Retinal pigment epithelial cell (primary cell): ENCODE measurements around the gene CSH2.
A peak's percentile ranks its signal among the peaks of the same experiment; 100 is the strongest.

ENCODE experiments used
- DNase-seq: peaks from one replicate; pipeline ENCODE4 v3.0.0-alpha.2; 2010; ENCODE audit warnings: low read depth
- H3K4me3 ChIP-seq: 2 replicates; pipeline ENCODE4 v1.5.1; 2011; ENCODE audit warnings: mild to moderate bottlenecking, low read length, control low read depth, moderate library complexity
- TF ChIP-seq, protein P1 (sequence below): conservative IDR thresholded peaks from 2 replicates; pipeline ENCODE4 v1.5.1; 2011; ENCODE audit warnings: low read depth, low read length, control low read depth, inconsistent platforms

CSH2 gene

DNA sequence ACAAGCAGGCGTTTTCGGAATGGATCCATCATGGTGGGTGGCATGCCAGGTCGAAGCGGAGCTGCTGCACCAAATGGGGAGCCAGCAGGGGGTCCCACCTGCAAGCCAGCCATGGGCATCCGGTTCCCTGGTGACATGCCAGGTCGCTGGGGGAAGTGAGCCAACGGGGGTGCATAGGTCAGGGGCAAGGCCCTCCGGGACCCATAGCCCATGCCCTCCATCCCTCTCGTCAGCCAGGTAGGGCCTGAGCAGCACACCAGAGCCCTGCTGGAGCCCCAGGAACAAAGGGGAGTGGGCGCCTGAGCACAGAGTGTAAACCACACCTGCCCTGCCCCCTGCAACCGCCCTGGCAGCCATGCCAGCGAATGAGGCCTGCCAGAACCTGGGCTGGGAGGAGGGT, 36.0 kb downstream of the CSH2 start:
- TF ChIP-seq, protein P1, sequence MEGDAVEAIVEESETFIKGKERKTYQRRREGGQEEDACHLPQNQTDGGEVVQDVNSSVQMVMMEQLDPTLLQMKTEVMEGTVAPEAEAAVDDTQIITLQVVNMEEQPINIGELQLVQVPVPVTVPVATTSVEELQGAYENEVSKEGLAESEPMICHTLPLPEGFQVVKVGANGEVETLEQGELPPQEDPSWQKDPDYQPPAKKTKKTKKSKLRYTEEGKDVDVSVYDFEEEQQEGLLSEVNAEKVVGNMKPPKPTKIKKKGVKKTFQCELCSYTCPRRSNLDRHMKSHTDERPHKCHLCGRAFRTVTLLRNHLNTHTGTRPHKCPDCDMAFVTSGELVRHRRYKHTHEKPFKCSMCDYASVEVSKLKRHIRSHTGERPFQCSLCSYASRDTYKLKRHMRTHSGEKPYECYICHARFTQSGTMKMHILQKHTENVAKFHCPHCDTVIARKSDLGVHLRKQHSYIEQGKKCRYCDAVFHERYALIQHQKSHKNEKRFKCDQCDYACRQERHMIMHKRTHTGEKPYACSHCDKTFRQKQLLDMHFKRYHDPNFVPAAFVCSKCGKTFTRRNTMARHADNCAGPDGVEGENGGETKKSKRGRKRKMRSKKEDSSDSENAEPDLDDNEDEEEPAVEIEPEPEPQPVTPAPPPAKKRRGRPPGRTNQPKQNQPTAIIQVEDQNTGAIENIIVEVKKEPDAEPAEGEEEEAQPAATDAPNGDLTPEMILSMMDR, result no peak
- DNase-seq, result no peak
- no peak overlapping the region for H3K4me3 ChIP-seq

DNA sequence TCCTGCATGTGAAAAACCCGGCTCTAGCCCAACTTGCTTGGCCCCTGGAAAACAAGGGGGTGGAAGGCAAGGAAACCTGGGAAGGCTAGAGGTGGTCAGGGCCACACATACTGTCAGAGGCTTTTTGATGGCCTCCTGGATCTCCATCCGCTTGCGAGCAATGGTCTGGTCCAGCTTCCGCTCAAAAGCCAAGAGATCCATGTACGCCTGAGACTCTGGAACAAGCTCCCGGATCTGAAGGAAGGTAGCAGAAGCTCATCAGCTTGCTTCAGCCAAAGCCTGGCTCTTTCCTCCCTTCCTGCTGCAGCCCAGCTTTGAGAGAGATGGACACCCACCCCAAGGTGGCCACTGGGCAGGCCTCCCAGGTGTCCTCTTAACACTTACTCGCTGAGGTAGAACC, 36.7 kb downstream of the CSH2 start:
- TF ChIP-seq, protein P1, result no peak

DNA sequence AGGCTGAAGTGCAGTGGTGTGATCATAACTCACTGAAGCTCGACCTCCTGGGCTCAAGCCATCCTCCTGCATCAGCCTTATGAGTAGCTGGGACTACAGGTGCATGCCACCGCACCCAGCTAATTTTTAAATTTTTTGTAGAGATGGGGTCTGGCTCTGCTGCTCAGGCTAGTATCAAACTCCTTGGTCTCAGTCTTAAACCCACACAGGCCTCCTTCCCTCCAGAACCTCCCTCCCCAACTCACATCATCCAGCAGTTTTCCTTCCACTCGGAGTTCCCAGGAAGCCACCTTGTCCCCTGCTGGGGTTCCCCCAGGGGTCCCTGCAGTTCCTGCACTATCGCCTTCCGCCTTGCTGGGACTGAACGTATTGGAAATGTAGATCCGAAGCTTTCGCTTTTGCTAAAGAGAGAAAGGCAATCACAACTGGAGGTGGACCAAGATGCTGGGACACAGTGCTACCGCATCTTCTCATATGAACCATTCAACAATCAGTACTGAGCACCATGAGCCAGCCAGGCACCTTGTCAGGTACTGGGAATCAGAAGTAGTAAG, 38.2 kb downstream of the CSH2 start:
- TF ChIP-seq, protein P1, result no peak
- DNase-seq, result no peak
- H3K4me3 ChIP-seq, result no peak overlapping the region

More for the DNA sequence above, 36.7 kb downstream of the CSH2 start:
- DNase-seq, result no peak
- H3K4me3 ChIP-seq, result no peak overlapping the region

DNA sequence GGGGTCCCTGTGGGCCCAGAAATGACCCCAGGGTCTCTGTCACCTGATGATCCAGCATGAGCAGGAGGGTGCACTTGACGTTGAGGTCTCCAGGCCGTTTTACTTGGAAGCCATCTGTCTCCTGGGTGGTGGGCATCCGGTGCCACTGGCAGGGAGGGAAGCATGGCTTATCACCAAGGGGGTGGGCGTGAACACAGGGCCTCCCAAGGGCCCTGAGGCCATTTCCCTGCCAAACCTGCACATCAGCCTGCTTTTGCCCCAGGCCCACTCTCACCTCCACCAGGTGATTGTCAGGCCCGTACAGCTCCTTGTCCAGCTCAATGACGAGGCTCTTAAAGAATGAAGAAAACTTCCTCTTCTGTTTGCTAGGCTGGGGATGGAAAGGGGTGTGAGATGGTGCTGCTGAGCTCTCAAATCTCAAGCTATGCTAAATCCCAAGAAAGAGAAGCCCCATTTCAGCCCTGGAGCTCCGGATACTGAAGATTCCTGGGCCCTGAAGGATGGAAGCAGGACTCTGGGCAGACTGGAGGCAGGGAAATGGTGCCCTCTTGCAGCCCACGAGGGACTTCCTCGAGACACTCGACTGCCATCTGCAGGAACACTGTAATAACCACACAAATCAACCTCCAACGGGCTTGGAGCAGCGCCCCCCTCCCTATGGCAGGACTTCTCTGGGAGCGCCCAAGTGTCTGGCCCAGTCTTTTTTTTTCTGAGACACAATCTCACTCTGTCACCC, 38.9 kb downstream of the CSH2 start:
- TF ChIP-seq, protein P1, result peak; percentile 63
- DNase-seq, result no peak
- H3K4me3 ChIP-seq, result no peak overlapping the region

DNA sequence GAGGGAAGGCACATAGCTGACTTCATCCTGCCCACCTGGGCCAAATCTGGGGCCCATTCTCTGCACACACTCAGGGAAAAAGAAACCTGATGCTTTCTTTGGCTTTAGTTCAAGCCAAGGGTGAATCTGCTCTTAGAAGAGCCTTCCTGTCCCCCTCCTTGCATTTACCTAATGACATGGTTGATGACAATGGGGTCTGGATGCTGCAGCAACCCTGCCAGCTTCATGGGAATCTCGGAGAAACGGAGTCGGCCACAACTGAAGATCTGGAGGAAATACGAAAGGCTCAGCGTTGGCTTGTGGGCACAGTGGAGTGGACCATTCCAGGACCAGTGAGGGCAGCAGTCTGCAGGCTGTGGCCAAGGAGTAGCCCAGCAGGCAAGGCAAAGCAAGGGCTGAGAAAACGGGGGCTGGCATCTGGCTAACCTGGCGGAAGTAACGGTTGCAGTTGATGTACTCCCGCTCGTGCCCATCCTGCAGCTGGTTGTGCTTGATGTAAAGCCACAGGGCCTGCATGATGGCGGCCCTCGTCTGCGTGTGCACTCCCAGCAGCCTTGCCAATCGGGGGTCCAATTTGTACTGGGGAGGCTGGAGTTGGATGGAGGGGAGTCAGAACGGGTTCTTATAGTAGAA, 39.6 kb downstream of the CSH2 start:
- TF ChIP-seq, protein P1, result no peak
- no peak for DNase-seq
- H3K4me3 ChIP-seq, result no peak overlapping the region

DNA sequence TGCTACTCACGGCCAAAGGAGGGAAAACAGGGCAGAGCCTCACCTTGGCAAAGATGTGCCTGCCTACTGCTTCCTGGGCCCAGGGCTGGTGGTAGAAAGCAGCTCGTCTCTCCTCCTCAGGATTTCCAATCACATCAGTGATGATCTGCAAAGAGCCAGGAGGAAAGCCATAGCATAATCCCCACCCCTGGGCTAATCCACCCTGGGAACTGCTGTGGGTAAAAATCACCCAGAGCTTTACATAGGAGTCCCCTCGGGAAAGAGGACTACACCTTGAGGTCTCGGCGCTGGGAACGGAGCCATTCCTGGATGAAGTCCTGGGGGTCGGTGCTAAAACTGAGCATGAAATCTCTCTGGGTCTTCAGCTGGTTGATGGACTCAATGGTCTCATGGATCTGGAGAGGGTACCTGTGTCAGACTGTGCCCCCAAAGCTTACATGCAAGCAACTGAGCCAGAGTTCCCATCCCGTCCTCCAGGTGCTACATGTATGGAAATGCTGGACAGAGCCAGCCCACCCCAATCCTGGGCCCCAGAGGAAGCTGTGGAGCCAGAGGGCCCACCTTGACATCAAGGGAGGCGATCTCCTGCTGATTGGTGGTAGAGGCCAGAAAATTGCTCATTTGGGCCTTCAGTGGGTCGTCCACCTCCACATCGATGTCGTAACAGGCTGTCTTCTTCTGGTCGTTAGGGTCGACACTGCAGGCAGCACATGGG, 40.3 kb downstream of the CSH2 start:
- no peak overlapping the region for H3K4me3 ChIP-seq
- no peak for DNase-seq
- TF ChIP-seq, protein P1, result no peak
